ENCODE measurements around the gene THSD4.

THSD4 gene

GRCh38 chr15:71271327-71271726 is 156.1 kb downstream of the THSD4 start:
- no peak for DNase-seq

- DNase-seq: no peak
These were observed 157.7 kb downstream of the THSD4 start for GRCh38 chr15:71272932-71273331.

DNA sequence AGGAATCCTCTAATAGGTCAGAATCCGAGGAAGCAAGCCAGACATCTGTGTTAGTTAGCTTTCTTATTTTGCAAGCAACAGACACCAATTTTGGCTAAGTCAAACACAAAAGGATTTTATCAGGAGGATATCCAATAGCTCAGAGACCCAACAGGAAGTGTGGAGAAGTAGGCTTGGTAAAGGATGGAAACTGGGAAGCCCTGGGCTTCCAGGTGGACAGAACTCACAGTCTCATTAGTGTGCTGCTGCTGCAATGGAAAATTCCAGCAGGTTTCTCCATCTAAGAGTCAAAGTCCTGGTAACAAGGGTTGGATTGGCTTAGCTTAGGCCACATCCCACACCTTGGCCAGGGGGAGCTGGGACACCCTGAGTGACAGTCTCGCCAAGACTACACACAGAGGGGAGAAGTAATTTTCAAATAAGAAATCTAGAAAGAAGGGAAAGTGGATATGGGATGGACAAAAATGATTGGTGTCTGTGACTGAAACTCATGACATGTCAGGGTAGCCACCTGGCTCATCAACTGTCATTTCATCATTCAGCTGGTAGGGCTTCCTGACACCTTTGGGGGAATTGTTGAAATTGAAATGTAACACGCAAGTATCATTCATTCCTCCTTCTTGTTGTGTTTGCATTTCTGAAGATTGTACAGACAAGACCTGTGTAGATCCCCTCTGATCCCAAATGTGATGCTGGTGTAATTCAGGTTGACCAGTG is 158.6 kb downstream of the THSD4 start:
- DNase-seq: no peak

DNA sequence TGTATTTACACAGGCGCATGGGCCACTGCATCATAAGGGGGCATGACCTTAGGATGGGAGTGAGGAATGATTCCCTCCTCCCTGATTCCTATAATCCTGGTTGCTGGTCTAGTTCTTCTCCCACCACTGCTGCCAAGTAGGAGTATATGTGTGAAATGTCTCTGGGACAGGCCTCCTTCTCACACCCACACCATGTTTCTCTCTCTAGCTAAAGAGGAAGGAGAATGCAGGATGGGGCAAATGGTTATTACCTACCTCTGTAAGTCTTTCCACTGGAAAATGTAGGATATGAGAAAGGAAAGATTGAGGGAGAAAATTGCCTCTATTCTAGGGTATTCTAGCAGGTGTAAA is 159.2 kb downstream of the THSD4 start:
- no peak for DNase-seq

GRCh38 chr15:71275098-71275497 is 159.8 kb downstream of the THSD4 start:
- no peak for DNase-seq

GRCh38 chr15:71275566-71276335 is 160.5 kb downstream of the THSD4 start:
- no peak for DNase-seq

GRCh38 chr15:71276336-71276665 is 161.0 kb downstream of the THSD4 start:
- DNase-seq: no peak

- DNase-seq: no peak
These were observed 163.9 kb downstream of the THSD4 start for GRCh38 chr15:71278989-71279756.

GRCh38 chr15:71279757-71280141 is 164.5 kb downstream of the THSD4 start:
- DNase-seq: no peak

DNA sequence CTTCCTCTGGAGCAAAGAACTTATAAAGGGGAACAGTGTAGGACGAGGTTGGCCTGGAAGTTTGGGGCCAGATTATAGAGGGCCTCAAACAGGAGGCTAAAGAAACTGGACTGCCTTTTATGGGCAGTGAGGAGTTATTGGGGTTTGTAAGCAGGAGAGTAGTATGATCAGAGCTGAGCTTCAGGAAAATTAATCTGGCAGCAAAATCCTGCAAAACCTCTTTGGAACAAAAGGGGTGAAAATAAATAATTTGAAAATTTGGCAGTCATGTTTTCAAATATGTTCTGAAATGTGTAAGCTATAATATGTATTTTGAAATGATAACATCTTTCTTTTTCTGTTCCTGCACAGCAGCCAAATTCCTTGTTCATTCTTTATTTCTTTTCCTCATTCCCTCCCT is 164.9 kb downstream of the THSD4 start:
- DNase-seq: no peak

- no peak for DNase-seq
These were observed 166.0 kb downstream of the THSD4 start for GRCh38 chr15:71281256-71281655.

- DNase-seq: no peak
These were observed 166.8 kb downstream of the THSD4 start for GRCh38 chr15:71282076-71282475.

GRCh38 chr15:71288348-71288955 is 173.2 kb downstream of the THSD4 start:
- DNase-seq: no peak

GRCh38 chr15:71290002-71290401 is 174.7 kb downstream of the THSD4 start:
- DNase-seq: no peak

- DNase-seq: no peak
These were observed 175.8 kb downstream of the THSD4 start for GRCh38 chr15:71290881-71291635.

- peak; percentile 25 for DNase-seq
These were observed 176.5 kb downstream of the THSD4 start for GRCh38 chr15:71291723-71292122.

DNA sequence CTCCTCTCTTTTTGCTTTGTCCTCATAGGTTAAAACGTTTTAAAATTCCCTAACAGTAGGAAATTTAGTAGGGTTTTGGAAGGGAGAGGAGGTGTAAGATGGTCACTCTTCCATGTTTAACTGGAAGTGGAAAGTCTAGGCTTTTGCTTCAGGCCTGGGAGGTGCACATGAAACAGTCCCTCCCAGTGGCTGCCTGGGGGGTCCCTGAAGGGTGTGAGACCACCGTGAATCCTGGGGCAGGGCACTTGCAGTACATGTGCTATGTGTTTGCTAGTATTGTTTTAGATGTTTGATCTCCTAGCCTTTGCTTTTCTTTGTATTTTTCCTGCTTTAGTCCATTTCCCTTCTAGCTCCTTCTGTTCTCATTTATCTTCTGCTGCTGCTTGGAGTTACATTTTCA is 178.5 kb downstream of the THSD4 start:
- DNase-seq: no peak

DNA sequence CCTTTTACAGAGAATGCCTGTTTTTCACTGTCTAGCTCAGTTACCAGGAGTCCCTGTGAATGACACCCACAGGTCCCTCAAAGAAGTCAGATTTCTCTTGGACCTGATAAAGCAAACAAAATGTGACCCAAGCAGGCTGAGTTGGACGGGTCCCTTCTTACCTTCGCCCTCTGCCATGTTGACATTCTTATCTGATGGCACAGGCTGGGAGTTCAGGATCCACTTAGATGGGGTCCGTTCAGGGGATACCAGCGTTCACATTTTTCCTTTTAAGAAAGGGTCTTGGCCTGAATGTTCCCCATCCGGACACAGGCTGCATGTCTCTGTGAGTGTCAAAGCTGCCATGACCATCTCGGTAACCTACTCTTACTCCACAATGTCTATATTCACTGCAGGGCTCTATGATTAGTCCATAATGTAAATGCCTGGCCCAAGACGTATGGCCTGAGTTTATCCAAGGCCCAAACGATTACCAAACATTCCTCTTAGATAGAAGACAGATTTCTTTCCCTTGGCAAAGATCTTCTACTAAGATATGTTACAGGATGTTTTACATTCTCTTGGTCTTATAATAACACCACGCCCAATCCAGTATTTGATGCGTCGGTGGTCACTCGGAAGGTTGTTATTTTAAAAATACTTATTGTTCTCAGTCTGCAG is 179.1 kb downstream of the THSD4 start:
- no peak for DNase-seq

GRCh38 chr15:71294911-71295602 is 179.8 kb downstream of the THSD4 start:
- no peak for DNase-seq

DNA sequence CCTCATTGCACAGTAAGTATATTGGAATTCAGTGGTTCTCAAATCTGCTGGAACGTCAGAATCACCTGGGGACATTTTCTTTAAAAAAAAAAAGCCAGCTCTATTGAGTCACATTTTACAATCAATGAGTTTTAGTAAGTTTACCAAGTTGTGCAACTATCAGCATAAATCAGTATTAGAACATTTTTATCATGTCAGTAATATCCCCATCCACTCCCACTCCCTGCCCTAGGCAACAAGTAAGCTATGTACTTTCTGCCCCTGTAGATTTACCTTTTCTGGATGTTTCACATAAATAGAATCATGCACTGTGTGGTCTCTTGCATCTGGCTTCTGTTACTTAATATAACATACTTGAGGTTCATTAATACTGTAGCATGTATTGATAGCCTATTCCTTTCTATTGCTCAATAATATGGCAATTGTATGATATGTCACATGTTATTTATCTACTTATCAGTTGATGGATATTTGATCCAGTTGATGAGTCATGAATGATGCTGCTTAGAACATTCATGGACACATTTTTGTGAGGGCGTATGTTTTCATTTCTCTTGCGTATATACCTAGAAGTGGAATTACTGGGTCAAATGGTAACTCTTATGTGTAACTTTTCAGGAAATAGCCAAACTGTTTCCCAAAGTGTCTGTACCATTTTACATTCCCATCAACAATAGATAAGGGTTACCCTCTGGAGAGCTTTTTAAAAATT is 180.5 kb downstream of the THSD4 start:
- DNase-seq: no peak

DNA sequence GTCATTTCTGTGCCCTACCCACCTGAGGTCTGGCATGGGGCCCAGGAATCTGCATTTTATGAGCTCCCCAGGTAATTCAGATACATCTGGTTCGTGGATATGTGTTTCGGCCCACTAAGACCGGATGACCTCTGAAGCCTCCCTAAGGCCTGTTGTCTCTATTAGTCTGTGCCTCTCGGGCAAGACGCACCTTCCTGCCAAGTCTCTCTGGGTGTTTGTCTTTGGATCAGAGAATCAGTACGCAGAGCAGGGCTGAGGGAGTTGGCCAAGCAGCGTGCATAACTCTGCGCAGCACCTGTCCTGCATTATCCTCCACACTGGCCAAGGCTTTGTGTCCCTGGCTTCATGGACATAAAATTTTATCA is 181.0 kb downstream of the THSD4 start:
- no peak for DNase-seq
